ENCODE measurements around the gene CFAP91.
"Not testable (repeated sequence)": the region's sequence is repeated elsewhere in the genome, so short reads cannot be mapped to it uniquely, and the experiment has no call there.

Gene CFAP91

GRCh38 chr3:119676771-119677640 lies 25.8 kb upstream of the CFAP91 start, which contains the start of gene COX17:
Gene COX17, minus strand, starts transcription at chr3:119677406. Its CDS starts 96 bp downstream, at chr3:119677310.
- DNase-seq (ENCODE audit: low read depth) = peak; percentile 81
- peak within 1 kb of the TSS; percentile 70 for H3K4me3 ChIP-seq (ENCODE audit: low read depth, low read length)

GRCh38 chr3:119677641-119677934 lies 25.2 kb upstream of the CFAP91 start:
- H3K4me3 ChIP-seq (ENCODE audit: low read depth, low read length) = peak overlapping the region; percentile 70
- no peak for DNase-seq (ENCODE audit: low read depth)

- not testable (repeated sequence) for DNase-seq (ENCODE audit: low read depth); H3K4me3 ChIP-seq (ENCODE audit: low read depth, low read length)
These were observed 24.6 kb upstream of the CFAP91 start for GRCh38 chr3:119678209-119678608.

GRCh38 chr3:119679874-119680273 lies 22.9 kb upstream of the CFAP91 start:
- H3K4me3 ChIP-seq (ENCODE audit: low read depth, low read length) = no peak overlapping the region
- no peak for DNase-seq (ENCODE audit: low read depth)

GRCh38 chr3:119681279-119681678 lies 21.5 kb upstream of the CFAP91 start:
- DNase-seq (ENCODE audit: low read depth) = no peak
- no peak overlapping the region for H3K4me3 ChIP-seq (ENCODE audit: low read depth, low read length)

- no peak for DNase-seq (ENCODE audit: low read depth)
These were observed 19.4 kb upstream of the CFAP91 start for GRCh38 chr3:119683421-119683820.

GRCh38 chr3:119690043-119690656 lies 12.7 kb upstream of the CFAP91 start:
- H3K4me3 ChIP-seq (ENCODE audit: low read depth, low read length) = no peak overlapping the region
- no peak for DNase-seq (ENCODE audit: low read depth)

More at GRCh38 chr3:119683421-119683820, 19.4 kb upstream of the CFAP91 start:
- H3K4me3 ChIP-seq (ENCODE audit: low read depth, low read length) = no peak overlapping the region

GRCh38 chr3:119695480-119695879 lies 7.3 kb upstream of the CFAP91 start:
- no peak for DNase-seq (ENCODE audit: low read depth)
- H3K4me3 ChIP-seq (ENCODE audit: low read depth, low read length) = no peak overlapping the region

- DNase-seq (ENCODE audit: low read depth) = no peak
- H3K4me3 ChIP-seq (ENCODE audit: low read depth, low read length) = no peak overlapping the region
These were observed 5.4 kb upstream of the CFAP91 start for GRCh38 chr3:119697394-119697793.

GRCh38 chr3:119700269-119700919 lies 2.4 kb upstream of the CFAP91 start:
- DNase-seq (ENCODE audit: low read depth) = no peak
- no peak overlapping the region for H3K4me3 ChIP-seq (ENCODE audit: low read depth, low read length)

GRCh38 chr3:119700920-119701734 lies 1.7 kb upstream of the CFAP91 start:
- H3K4me3 ChIP-seq (ENCODE audit: low read depth, low read length) = no peak overlapping the region
- DNase-seq (ENCODE audit: low read depth) = no peak

- no peak for DNase-seq (ENCODE audit: low read depth)
- H3K4me3 ChIP-seq (ENCODE audit: low read depth, low read length) = no peak overlapping the region
These were observed 1.2 kb downstream of the CFAP91 start for GRCh38 chr3:119703820-119704531.

- no peak for DNase-seq (ENCODE audit: low read depth)
- H3K4me3 ChIP-seq (ENCODE audit: low read depth, low read length) = no peak overlapping the region
These were observed 12.3 kb downstream of the CFAP91 start for GRCh38 chr3:119715105-119715504.

GRCh38 chr3:119716998-119717397 lies 14.2 kb downstream of the CFAP91 start:
- DNase-seq (ENCODE audit: low read depth) = no peak
- H3K4me3 ChIP-seq (ENCODE audit: low read depth, low read length) = no peak overlapping the region

- no peak for DNase-seq (ENCODE audit: low read depth)
- H3K4me3 ChIP-seq (ENCODE audit: low read depth, low read length) = no peak overlapping the region
These were observed 14.7 kb downstream of the CFAP91 start for GRCh38 chr3:119717520-119717919.

GRCh38 chr3:119723022-119723421 lies 20.2 kb downstream of the CFAP91 start:
- no peak for DNase-seq (ENCODE audit: low read depth)
- no peak overlapping the region for H3K4me3 ChIP-seq (ENCODE audit: low read depth, low read length)

GRCh38 chr3:119726909-119727308 lies 24.1 kb downstream of the CFAP91 start:
- no peak overlapping the region for H3K4me3 ChIP-seq (ENCODE audit: low read depth, low read length)

GRCh38 chr3:119729996-119730395 lies 27.2 kb downstream of the CFAP91 start:
- H3K4me3 ChIP-seq (ENCODE audit: low read depth, low read length) = no peak overlapping the region
- no peak for DNase-seq (ENCODE audit: low read depth)

More at GRCh38 chr3:119726909-119727308, 24.1 kb downstream of the CFAP91 start:
- DNase-seq (ENCODE audit: low read depth) = no peak
